Calu3 (cell line): Measurements from ENCODE around the gene MUC6. TPM values are rescaled to one million over a fixed set of nuclear protein-coding genes. Genes with fewer than 3 reads are reported as not detected.

Experiments used
- BruUV-seq: library from RNA; stranded (reverse); fragments of 400-500 nt; replicated peaks from 2 replicates; lab custom pipeline; 2021; lab: Mats Ljungman, UMichigan
- CTCF ChIA-PET: fragments of 300-600 bp; sonication (Branson Sonifier 250); formaldehyde crosslinking; loops from one replicate; lab custom pipeline; 2022; ENCODE audit warnings: antibody characterized with exemption; lab: Charles Lee
- DNase-seq: peaks from one replicate; pipeline ENCODE4 v3.0.0; 2022
- H3K27ac Mint-ChIP-seq: one replicate; pipeline ENCODE4 v1.8.0; 2022; ENCODE audit warnings: mixed read lengths; ENCODE audit not compliant: unreplicated experiment
- H3K27me3 Mint-ChIP-seq: one replicate; pipeline ENCODE4 v1.8.0; 2022; ENCODE audit warnings: mixed read lengths; ENCODE audit not compliant: unreplicated experiment
- H3K36me3 Mint-ChIP-seq: one replicate; pipeline ENCODE4 v1.8.0; 2022; ENCODE audit warnings: mild to moderate bottlenecking, moderate library complexity, mixed read lengths; ENCODE audit not compliant: insufficient read depth, unreplicated experiment
- H3K4me1 Mint-ChIP-seq: one replicate; pipeline ENCODE4 v1.8.0; 2022; ENCODE audit warnings: mild to moderate bottlenecking, low read depth, mixed read lengths; ENCODE audit not compliant: unreplicated experiment
- H3K4me3 Mint-ChIP-seq: one replicate; pipeline ENCODE4 v1.8.0; 2022; ENCODE audit warnings: mild to moderate bottlenecking, low read depth, moderate library complexity, mixed read lengths; ENCODE audit not compliant: unreplicated experiment
- H3K9me3 Mint-ChIP-seq: one replicate; pipeline ENCODE4 v1.8.0; 2022; ENCODE audit warnings: low read depth, mixed read lengths; ENCODE audit not compliant: unreplicated experiment
- CTCF ChIP-seq: fragments of 200-600 bp; IDR thresholded peaks from one replicate; pipeline ENCODE4 v1.8.0; 2022; ENCODE audit warnings: antibody characterized with exemption; ENCODE audit not compliant: unreplicated experiment
- intact Hi-C: fragments of 100-400 bp; cut with micrococcal nuclease; formaldehyde crosslinking; loops from one replicate; pipeline ENCODE4 v1.10.0; 2022; ENCODE audit not compliant: unreplicated experiment
- total RNA-seq: library from RNA; stranded (reverse); gene quantifications from 2 replicates; pipeline ENCODE4 v1.2.3, GENCODE V29; 2022

Gene MUC6
- total RNA-seq, 1 experiment from 2014 or later, result 0.73 TPM

DNA sequence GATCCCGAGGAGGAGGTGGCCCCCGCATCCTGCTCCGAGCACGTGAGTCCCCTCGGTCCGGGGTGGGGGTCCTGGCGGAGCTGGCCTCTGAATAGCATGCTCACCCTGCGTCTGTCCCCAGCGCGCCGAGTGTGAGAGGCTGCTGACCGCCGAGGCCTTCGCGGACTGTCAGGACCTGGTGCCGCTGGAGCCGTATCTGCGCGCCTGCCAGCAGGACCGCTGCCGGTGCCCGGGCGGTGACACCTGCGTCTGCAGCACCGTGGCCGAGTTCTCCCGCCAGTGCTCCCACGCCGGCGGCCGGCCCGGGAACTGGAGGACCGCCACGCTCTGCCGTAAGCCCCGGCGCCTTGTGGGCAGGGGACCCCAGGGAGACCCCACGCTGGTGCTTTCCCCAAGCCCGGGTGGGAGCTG is 41.7 kb upstream of the MUC6 start:
- no peaks in the 10 kb centered on the region for H3K9me3 Mint-ChIP-seq
- TF ChIP-seq CTCF, result no peak
- no peak overlapping the region for H3K4me3 Mint-ChIP-seq
- H3K27ac Mint-ChIP-seq, result no peak overlapping the region
- CTCF ChIA-PET, result no interaction called here
- no peaks in the 10 kb centered on the region for H3K36me3 Mint-ChIP-seq
- DNase-seq, result no peak
- BruUV-seq, result no TSS peak
- H3K4me1 Mint-ChIP-seq, result no peaks in the 10 kb centered on the region
- intact Hi-C loops, result no loop called here
- H3K27me3 Mint-ChIP-seq, result no peaks in the 10 kb centered on the region

GRCh38 chr11:1077417-1078119 is 41.0 kb upstream of the MUC6 start:
- Mint-ChIP-seq H3K4me1 (peaks cover 5% of the 10 kb centered on the region), H3K27me3 (no peaks in the 10 kb centered on the region), H3K4me3 (no peak overlapping the region), H3K27ac (no peak overlapping the region), H3K9me3 (no peaks in the 10 kb centered on the region), H3K36me3 (no peaks in the 10 kb centered on the region)
- DNase-seq, result no peak
- CTCF ChIA-PET, result no interaction called here
- TF ChIP-seq CTCF, result no peak
- BruUV-seq, result no TSS peak
- intact Hi-C loops, result no loop called here

- H3K4me1 Mint-ChIP-seq, result peaks cover 10% of the 10 kb centered on the region
- no peak for DNase-seq
- H3K36me3 Mint-ChIP-seq, result peaks cover 4% of the 10 kb centered on the region
- H3K27me3 Mint-ChIP-seq, result no peaks in the 10 kb centered on the region
- intact Hi-C loops, result no loop called here
- TF ChIP-seq CTCF, result no peak
- no TSS peak for BruUV-seq
- no peaks in the 10 kb centered on the region for H3K9me3 Mint-ChIP-seq
- H3K4me3 Mint-ChIP-seq, result no peak overlapping the region
- CTCF ChIA-PET, result no interaction called here
- H3K27ac Mint-ChIP-seq, result no peak overlapping the region
These were observed 40.5 kb upstream of the MUC6 start for GRCh38 chr11:1077033-1077416.

GRCh38 chr11:1076061-1076665 is 39.6 kb upstream of the MUC6 start:
- no peak for DNase-seq
- Mint-ChIP-seq H3K9me3 (no peaks in the 10 kb centered on the region), H3K4me1 (peaks cover 14% of the 10 kb centered on the region), H3K27ac (no peak overlapping the region), H3K36me3 (peaks cover 9% of the 10 kb centered on the region), H3K4me3 (no peak overlapping the region), H3K27me3 (no peaks in the 10 kb centered on the region)
- BruUV-seq, result no TSS peak
- CTCF ChIA-PET, result no interaction called here
- TF ChIP-seq CTCF, result no peak
- intact Hi-C loops, result no loop called here
